Ureter (tissue), 1 donor: Measurements from ENCODE around the gene WNK2. TPM values are rescaled to one million over a fixed set of nuclear protein-coding genes. Genes with fewer than 3 reads are reported as not detected.

Source experiments
- DNase-seq: peaks from one replicate; pipeline ENCODE4 v3.0.0-alpha.2; 2020; ENCODE audit warnings: low spot score
- total RNA-seq: library from RNA; stranded (reverse); gene quantifications from one replicate; pipeline ENCODE4 v1.2.4, GENCODE V29; 2023
- donor health status: DM: yes; HTN: yes; CAD: no.

Gene WNK2
- total RNA-seq, 1 donor from 2014 or later: 40.0 TPM

- no peak for DNase-seq
Observed at GRCh38 chr9:93218671-93219420, 34.9 kb downstream of the WNK2 start.

- no peak for DNase-seq
Observed at GRCh38 chr9:93219692-93220091, 35.8 kb downstream of the WNK2 start.

GRCh38 chr9:93220627-93221026, 36.7 kb downstream of the WNK2 start:
- no peak for DNase-seq

GRCh38 chr9:93221044-93221443, 37.1 kb downstream of the WNK2 start:
- no peak for DNase-seq

GRCh38 chr9:93222890-93223259, 38.9 kb downstream of the WNK2 start:
- DNase-seq: no peak

- peak; percentile 79 for DNase-seq
Observed at GRCh38 chr9:93223260-93224180, 39.6 kb downstream of the WNK2 start.

- no peak for DNase-seq
Observed at GRCh38 chr9:93224591-93224990, 40.7 kb downstream of the WNK2 start.

- DNase-seq: no peak
Observed at GRCh38 chr9:93225417-93225816, 41.5 kb downstream of the WNK2 start.

- no peak for DNase-seq
Observed at GRCh38 chr9:93225892-93226291, 42.0 kb downstream of the WNK2 start.

- no peak for DNase-seq
Observed at GRCh38 chr9:93226819-93227218, 42.9 kb downstream of the WNK2 start.

- DNase-seq: no peak
Observed at GRCh38 chr9:93228030-93228429, 44.1 kb downstream of the WNK2 start.

- DNase-seq: no peak
Observed at GRCh38 chr9:93228453-93228852, 44.5 kb downstream of the WNK2 start.

GRCh38 chr9:93229636-93230035, 45.7 kb downstream of the WNK2 start:
- DNase-seq: no peak

GRCh38 chr9:93230185-93230584, 46.2 kb downstream of the WNK2 start:
- no peak for DNase-seq

GRCh38 chr9:93230601-93231000, 46.7 kb downstream of the WNK2 start:
- no peak for DNase-seq

- no peak for DNase-seq
Observed at GRCh38 chr9:93231121-93231694, 47.3 kb downstream of the WNK2 start.

- no peak for DNase-seq
Observed at GRCh38 chr9:93231716-93232115, 47.8 kb downstream of the WNK2 start.

- no peak for DNase-seq
Observed at GRCh38 chr9:93232388-93232960, 48.5 kb downstream of the WNK2 start.

- DNase-seq: no peak
Observed at GRCh38 chr9:93233033-93233432, 49.1 kb downstream of the WNK2 start.

GRCh38 chr9:93234600-93234999, 50.7 kb downstream of the WNK2 start:
- DNase-seq: no peak

- no peak for DNase-seq
Observed at GRCh38 chr9:93235300-93235960, 51.5 kb downstream of the WNK2 start.
